LoVo (cell line): Measurements from ENCODE around the gene LIN28B.

Source experiments
- DNase-seq: peaks from one replicate; pipeline ENCODE4 v3.0.0-alpha.2; 2016; ENCODE audit warnings: low spot score

LIN28B gene

GRCh38 chr6:105109955-105110895, 153.3 kb downstream of the LIN28B start:
- no peak for DNase-seq

GRCh38 chr6:105111105-105111504, 154.2 kb downstream of the LIN28B start:
- DNase-seq: no peak

- no peak for DNase-seq
These were observed 155.0 kb downstream of the LIN28B start for GRCh38 chr6:105111871-105112270.

- no peak for DNase-seq
These were observed 155.7 kb downstream of the LIN28B start for GRCh38 chr6:105112577-105112976.

- DNase-seq: no peak
These were observed 156.5 kb downstream of the LIN28B start for GRCh38 chr6:105113422-105113821.

- no peak for DNase-seq
These were observed 159.2 kb downstream of the LIN28B start for GRCh38 chr6:105116150-105116549.

GRCh38 chr6:105120570-105120969, 163.7 kb downstream of the LIN28B start:
- DNase-seq: no peak

- DNase-seq: peak; percentile 12
These were observed 165.1 kb downstream of the LIN28B start for GRCh38 chr6:105121981-105122380.

GRCh38 chr6:105122717-105123116, 165.8 kb downstream of the LIN28B start:
- no peak for DNase-seq
